ENCODE results near the gene KCNJ16. TPM values are rescaled to one million over a fixed set of nuclear protein-coding genes. Genes with fewer than 3 reads are reported as not detected.
A peak's percentile ranks its signal among the peaks of the same experiment; 100 is the strongest.

The KCNJ16 gene
- total RNA-seq, 1 donor from 2014 or later: not detected

- DNase-seq (ENCODE audit: extremely low spot score in 2 of 2): no peak
- Histone ChIP-seq H3K36me3 (no peaks in the 10 kb centered on the region), H3K27ac (no peak overlapping the region), H3K27me3 (no peaks in the 10 kb centered on the region), H3K4me3 (no peak overlapping the region), H3K9me3 (no peaks in the 10 kb centered on the region), H3K4me1 (peaks cover 12% of the 10 kb centered on the region)
- no peak for TF ChIP-seq CTCF (IDR thresholded peaks at IDR 0.05)
- TF ChIP-seq POLR2A (IDR thresholded peaks at IDR 0.05): no peak
- no peak for TF ChIP-seq POLR2AphosphoS5 (IDR thresholded peaks at IDR 0.05; ENCODE audit: insufficient read depth in 1 of 2, low read depth in 1 of 2)
- intact Hi-C loops (cut with DNase I): no loop called here
Observed at GRCh38 chr17:70183508-70183907, 108.5 kb downstream of the KCNJ16 start.

GRCh38 chr17:70184207-70184606, 109.2 kb downstream of the KCNJ16 start:
- intact Hi-C loops (cut with DNase I): no loop called here
- peaks cover 12% of the 10 kb centered on the region for H3K4me1 ChIP-seq
- H3K9me3 ChIP-seq: no peaks in the 10 kb centered on the region
- H3K4me3 ChIP-seq: no peak overlapping the region
- DNase-seq (ENCODE audit: extremely low spot score in 2 of 2): no peak
- H3K27ac ChIP-seq: no peak overlapping the region
- no peaks in the 10 kb centered on the region for H3K27me3 ChIP-seq
- H3K36me3 ChIP-seq: no peaks in the 10 kb centered on the region
- TF ChIP-seq POLR2A (IDR thresholded peaks at IDR 0.05): no peak

- peaks cover 12% of the 10 kb centered on the region for H3K4me1 ChIP-seq
- H3K27me3 ChIP-seq: no peaks in the 10 kb centered on the region
- intact Hi-C loops (cut with DNase I): no loop called here
- no peaks in the 10 kb centered on the region for H3K36me3 ChIP-seq
- DNase-seq (ENCODE audit: extremely low spot score in 2 of 2): no peak
- no peak overlapping the region for H3K27ac ChIP-seq
- TF ChIP-seq POLR2AphosphoS5 (IDR thresholded peaks at IDR 0.05; ENCODE audit: insufficient read depth in 1 of 2, low read depth in 1 of 2) (peak in 1 of 2 donors; percentile 27), CTCF (IDR thresholded peaks at IDR 0.05) (no peak)
- no peaks in the 10 kb centered on the region for H3K9me3 ChIP-seq
- no peak overlapping the region for H3K4me3 ChIP-seq
Observed at GRCh38 chr17:70184770-70185169, 109.7 kb downstream of the KCNJ16 start.

Other genes starting within 250 kb of the KCNJ16 start
- gene KCNJ2, start 94.3 kb downstream of the KCNJ16 start, total RNA-seq: 10.8 TPM

All from vagina (tissue), 2 donors.